LoVo (cell line): ENCODE measurements around the gene VKORC1.

Experiments
- DNase-seq: peaks from one replicate; pipeline ENCODE4 v3.0.0-alpha.2; 2016; ENCODE audit warnings: low spot score

The VKORC1 gene

DNA sequence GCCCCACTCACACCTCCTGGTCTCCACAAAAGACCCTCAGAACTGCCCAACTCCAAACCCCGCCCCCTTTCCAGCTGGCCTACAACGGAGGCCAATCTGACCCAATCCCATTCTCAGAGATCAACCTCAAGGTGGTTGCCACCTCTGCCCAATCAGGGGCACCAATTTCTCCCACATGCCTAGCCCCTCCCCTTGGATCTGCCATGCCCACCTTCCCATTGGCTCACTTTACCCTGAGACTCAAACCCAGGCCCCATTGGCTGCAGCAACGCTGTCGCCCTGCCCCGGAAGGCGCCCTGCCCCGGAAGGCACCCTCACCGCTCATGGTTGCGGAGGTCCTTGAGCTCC, 31.1 kb downstream of the VKORC1 start:
- DNase-seq = no peak

DNA sequence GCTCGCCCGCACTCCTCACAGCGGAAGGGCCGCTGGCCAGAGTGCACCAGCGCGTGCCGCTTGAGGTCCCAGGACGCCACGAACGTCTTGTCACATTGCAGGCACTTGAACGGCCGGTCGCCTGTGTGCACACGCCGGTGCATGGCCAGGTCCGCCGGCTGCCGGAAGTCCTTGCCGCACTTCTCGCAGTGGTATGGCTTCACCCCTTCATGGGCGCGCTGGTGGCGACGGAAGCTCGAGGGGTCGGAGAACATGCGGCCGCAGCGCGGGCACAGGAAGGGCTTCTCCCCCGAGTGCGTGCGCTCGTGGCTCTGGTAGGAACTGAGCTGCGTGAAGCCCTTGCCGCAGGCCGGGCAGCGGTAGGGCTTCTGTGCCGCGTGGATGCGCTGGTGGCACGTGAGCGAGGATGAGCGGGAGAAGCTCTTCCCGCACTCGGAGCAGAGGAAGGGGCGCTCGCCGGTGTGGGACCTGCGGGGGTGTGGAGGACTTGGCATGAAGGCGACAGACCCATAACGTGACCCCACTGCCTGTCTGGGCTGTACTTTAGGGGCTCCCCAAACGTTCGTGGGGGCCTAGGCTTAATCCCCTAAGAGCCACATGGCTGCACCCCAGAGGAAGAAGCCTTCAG, 32.7 kb downstream of the VKORC1 start:
- no peak for DNase-seq

DNA sequence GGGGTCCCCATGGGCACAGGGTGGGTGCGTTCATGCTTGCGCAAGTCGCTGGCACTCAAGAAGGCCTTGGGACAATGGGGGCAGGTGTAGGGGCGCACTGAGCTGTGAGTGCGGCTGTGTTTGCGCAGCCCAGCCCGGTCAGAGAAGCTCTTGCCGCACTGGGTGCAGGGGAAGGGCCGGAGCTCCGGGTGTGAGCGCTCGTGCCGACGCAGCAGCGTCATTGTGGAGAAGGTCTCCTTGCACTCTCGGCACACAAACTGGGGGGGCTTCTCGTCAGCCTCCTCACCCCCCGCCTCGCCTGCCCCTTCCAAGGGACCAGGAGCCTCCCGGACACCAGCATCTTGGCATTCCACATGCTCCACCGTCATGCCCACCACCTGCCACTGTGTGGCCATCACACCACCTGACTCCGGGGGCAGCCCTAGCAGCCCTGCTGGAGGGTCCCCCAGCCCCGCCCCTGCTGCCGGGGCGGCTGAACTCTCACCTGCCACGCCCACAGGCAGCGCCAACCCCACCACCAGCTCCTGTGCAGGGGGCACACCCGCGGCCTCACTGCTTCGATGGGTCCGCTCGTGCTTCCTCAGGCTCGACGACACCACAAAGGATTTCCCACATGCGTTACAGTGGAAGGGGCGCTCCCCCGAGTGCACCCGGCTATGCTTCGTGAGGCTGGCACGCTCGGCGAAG, 33.3 kb downstream of the VKORC1 start:
- DNase-seq = no peak

DNA sequence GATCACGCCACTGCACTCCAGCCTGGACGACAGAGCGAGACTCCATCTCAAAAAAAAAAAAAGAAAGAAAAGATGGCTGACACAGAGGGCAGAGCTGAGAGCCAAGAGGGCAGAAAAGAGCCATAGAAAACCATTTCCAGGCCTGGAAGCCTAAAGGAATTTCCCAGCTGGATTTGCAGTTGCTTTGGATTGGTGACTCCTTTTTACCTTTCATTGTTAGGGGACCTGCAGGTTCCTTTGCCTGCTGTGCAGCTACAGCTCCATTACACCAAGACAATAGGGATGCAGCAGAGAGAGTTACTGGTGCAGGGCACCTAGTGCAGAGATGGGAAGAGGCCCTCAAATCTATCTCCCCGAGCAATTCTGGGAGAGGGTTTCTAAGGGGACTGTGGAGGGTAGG, 39.0 kb downstream of the VKORC1 start:
- DNase-seq = no peak

DNA sequence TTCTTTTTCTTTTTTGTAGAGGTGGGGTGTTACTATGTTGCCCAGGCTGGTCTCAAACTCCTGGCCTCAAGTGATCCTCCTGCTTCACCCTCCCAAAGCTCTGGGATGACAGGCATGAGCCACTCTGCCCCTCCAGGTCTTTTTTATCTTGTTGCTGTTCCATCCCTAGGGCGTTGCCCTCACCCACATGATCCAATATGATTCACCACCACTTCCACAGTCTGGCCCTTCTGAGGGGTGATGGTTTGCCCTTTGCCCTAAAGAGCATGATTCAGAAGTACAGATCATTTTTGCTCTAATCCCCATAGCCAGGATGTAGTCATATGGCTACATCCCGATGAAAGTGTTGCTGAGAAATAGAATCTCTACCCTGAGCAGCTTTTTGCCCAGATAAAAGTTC, 42.5 kb downstream of the VKORC1 start:
- peak; percentile 91 for DNase-seq

DNA sequence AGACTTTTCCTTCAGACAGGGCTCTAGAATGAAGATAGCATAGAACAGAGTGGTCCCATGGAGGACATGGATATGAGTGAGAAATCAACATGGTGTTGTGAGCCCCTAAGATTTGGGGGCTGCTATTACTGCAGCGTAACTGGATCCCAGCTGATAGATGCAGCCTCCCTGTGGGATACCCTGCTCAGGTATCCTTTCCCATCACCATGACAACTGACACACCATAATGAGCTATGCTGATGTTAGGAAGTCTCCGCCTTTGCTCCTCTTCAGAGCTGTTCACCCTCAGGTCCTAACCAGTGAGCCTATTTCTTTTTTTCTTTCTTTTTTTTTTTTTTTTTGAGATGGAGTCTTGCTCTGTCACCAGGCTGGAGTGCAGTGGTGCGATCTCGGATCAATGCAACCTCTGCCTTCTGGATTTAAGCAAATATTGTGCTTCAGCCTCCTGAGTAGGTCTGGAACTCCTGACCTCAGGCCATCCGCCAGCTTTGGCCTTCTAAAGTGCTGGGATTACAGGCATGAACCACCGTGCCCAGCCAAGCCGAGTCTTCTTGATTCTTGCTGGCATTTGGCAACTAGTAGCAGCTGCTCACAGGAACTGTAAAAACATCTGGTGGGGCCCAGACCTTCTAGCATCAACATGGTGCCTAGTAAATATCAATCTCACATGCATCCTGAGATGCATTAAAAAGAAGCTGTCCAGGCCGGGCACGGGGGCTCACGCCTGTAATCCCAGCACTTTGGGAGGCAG, 44.1 kb downstream of the VKORC1 start:
- DNase-seq = no peak

DNA sequence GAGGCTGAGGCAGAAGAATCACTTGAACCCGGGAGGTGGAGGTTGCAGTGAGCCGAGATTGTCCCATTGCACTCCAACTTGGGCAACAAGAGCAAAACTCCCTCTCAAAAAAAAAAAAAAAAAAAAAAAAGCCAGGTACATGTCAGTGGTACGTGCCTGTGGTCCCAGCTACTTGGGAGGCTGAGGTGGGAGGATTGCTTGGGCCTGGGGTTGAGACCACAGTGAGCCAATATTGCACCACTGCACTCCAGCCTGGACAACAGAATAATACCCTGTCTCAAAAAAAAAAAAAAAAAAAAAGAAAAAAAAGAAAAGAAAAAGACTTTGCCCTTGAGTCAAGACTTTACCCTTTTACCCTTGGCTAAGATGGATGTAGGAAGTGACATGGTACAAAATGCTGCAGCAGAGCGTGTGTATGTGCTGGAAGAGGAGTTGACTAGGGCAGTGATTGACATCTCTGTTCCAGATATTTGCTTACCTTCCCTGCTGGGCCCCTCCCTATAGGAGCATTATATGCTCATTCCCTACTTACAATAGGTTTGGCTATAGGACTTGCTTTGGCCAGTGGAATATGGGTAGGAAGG, 50.6 kb downstream of the VKORC1 start:
- no peak for DNase-seq

DNA sequence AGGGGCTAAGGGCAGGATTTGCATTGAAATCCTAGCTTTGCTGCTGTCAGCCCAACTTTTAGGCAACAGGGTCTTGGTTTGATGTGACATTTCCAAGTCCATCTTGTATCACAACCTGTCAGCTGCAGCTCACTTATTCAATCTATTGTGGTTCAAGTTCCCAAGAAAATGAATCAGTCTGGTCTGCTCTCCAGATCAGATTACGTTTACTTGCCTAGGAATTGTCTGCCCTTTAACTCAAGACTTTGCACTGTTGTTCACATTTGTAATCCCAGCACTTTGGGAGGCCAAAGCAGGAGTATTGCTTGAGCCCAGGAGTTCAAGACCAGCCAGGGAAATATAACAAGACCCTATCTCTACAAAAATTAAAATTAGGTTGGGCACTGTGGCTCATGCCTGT, 51.2 kb downstream of the VKORC1 start:
- no peak for DNase-seq

DNA sequence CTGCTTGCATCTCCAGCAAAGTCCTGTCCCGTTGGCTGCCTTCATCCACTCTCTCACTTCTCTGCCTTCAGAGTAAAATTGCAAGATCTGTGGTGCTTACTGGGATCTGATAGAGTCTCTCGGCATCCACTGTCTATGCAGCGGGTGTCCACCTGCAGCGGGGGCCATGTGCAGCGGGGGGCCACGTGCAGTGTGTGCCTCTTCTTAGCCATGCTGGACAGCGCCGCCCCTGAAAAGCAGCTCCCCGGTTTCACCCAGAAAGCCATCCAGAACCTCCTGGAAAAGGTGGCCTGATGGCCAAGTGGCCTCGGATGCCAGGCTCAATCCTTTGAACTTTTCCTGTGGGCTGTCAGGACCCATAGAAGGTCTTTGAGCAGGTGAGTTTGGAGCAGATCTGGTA, 51.7 kb downstream of the VKORC1 start:
- DNase-seq = no peak
